SK-N-SH treated with all-trans-retinoic acid at 6 μM for 48 hours (cell line): Measurements from ENCODE around the gene SAAL1.

Experiments used
- ARNTL ChIP-seq: fragments of 450-650 bp; formaldehyde crosslinking; IDR thresholded peaks from 2 replicates; pipeline ENCODE4 v1.5.0; 2020; ENCODE audit warnings: low read depth, mild to moderate bottlenecking, moderate library complexity, borderline replicate concordance
- BACH2 ChIP-seq: fragments of 250-450 bp; sonication (Bioruptor Pico); IDR thresholded peaks from 2 replicates; pipeline ENCODE4 v1.9.0; 2021; ENCODE audit warnings: mild to moderate bottlenecking, borderline replicate concordance
- ESRRG ChIP-seq: fragments of 250-450 bp; sonication (Bioruptor Pico); IDR thresholded peaks from 2 replicates; pipeline ENCODE4 v1.6.1; 2021; ENCODE audit warnings: mild to moderate bottlenecking
- GLIS3 ChIP-seq: fragments of 250-450 bp; sonication (Bioruptor Pico); IDR thresholded peaks from 2 replicates; pipeline ENCODE4 v1.5.0; 2020; ENCODE audit warnings: mild to moderate bottlenecking, moderate library complexity
- ISL1 ChIP-seq: fragments of 250-450 bp; sonication (Bioruptor Pico); IDR thresholded peaks from 2 replicates; pipeline ENCODE4 v2.1.2; 2022; ENCODE audit warnings: mild to moderate bottlenecking, moderate library complexity
- PPARA ChIP-seq: fragments of 250-450 bp; sonication (Bioruptor Pico); IDR thresholded peaks from 2 replicates; pipeline ENCODE4 v1.5.0; 2020; ENCODE audit warnings: mild to moderate bottlenecking, borderline replicate concordance
- RARB ChIP-seq: fragments of 250-450 bp; sonication (Bioruptor Pico); IDR thresholded peaks from 2 replicates; pipeline ENCODE4 v1.8.0; 2021; ENCODE audit warnings: mild to moderate bottlenecking, moderate library complexity
- ZC3H10 ChIP-seq: fragments of 250-450 bp; sonication (Bioruptor Pico); IDR thresholded peaks from 2 replicates; pipeline ENCODE4 v1.5.1; 2021; ENCODE audit warnings: mild to moderate bottlenecking, moderate library complexity
- ZFP30 ChIP-seq: fragments of 450-650 bp; formaldehyde crosslinking; IDR thresholded peaks from 2 replicates; pipeline ENCODE4 v1.5.0; 2022; ENCODE audit warnings: mild to moderate bottlenecking, moderate library complexity
- ZNF565 ChIP-seq: fragments of 450-650 bp; formaldehyde crosslinking; conservative IDR thresholded peaks from 2 replicates; pipeline ENCODE4 v1.5.0; 2020; ENCODE audit warnings: low read depth, mild to moderate bottlenecking, moderate library complexity
- ZNF70 ChIP-seq: fragments of 450-650 bp; formaldehyde crosslinking; IDR thresholded peaks from 2 replicates; pipeline ENCODE4 v1.5.0; 2020; ENCODE audit warnings: mild to moderate bottlenecking, moderate library complexity
- TF ChIP-seq, protein P1 (sequence below): fragments of 250-450 bp; sonication (Bioruptor Pico); IDR thresholded peaks from 2 replicates; pipeline ENCODE4 v1.8.0; 2020; ENCODE audit warnings: mild to moderate bottlenecking, moderate library complexity, borderline replicate concordance
- TF ChIP-seq, protein P2 (sequence below): fragments of 250-450 bp; sonication (Bioruptor Pico); IDR thresholded peaks from 2 replicates; pipeline ENCODE4 v1.5.1; 2020; ENCODE audit warnings: low read depth, mild to moderate bottlenecking, moderate library complexity

DNA sequence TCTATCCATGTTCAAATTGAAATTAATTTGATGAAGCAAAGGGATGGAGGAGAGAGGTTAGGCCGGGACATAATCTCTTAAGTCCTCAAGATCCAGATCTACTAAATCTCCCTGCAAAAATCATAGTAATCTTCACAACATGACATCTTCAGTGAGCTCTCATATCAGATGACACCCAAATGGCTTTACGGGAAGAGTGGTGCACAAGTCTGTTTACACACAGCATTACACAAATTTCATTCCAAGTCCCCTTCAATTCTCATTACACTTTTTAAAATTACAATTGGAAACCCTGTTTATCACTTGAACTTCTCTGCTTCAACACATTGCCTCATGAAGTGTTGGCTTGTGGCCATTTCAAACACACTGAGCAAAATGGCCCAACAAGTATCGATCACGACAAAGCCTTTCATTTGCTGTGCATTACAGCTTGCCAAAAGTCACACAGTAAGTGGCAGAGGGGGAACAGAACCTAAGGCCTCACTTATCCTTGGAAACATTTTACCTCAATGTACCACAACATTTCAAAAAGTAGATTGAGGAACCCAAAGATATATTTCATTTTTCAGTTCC is 41.9 kb downstream of the SAAL1 start:
- TF ChIP-seq ZNF70, result no peak
- TF ChIP-seq ISL1 (CRISPR knock-in tag), result no peak
- TF ChIP-seq ZFP30 (CRISPR knock-in tag), result no peak
- TF ChIP-seq ARNTL (CRISPR knock-in tag), result no peak
- no peak for TF ChIP-seq PPARA (CRISPR knock-in tag)
- TF ChIP-seq GLIS3 (CRISPR knock-in tag), result no peak
- no peak for TF ChIP-seq ZNF565 (CRISPR knock-in tag)
- TF ChIP-seq ZC3H10 (CRISPR knock-in tag), result no peak
- TF ChIP-seq RARB, result no peak
- TF ChIP-seq ESRRG (CRISPR knock-in tag), result no peak
- TF ChIP-seq, protein P1, sequence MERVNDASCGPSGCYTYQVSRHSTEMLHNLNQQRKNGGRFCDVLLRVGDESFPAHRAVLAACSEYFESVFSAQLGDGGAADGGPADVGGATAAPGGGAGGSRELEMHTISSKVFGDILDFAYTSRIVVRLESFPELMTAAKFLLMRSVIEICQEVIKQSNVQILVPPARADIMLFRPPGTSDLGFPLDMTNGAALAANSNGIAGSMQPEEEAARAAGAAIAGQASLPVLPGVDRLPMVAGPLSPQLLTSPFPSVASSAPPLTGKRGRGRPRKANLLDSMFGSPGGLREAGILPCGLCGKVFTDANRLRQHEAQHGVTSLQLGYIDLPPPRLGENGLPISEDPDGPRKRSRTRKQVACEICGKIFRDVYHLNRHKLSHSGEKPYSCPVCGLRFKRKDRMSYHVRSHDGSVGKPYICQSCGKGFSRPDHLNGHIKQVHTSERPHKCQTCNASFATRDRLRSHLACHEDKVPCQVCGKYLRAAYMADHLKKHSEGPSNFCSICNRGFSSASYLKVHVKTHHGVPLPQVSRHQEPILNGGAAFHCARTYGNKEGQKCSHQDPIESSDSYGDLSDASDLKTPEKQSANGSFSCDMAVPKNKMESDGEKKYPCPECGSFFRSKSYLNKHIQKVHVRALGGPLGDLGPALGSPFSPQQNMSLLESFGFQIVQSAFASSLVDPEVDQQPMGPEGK (CRISPR knock-in tag), result no peak
- no peak for TF ChIP-seq BACH2
- TF ChIP-seq, protein P2, sequence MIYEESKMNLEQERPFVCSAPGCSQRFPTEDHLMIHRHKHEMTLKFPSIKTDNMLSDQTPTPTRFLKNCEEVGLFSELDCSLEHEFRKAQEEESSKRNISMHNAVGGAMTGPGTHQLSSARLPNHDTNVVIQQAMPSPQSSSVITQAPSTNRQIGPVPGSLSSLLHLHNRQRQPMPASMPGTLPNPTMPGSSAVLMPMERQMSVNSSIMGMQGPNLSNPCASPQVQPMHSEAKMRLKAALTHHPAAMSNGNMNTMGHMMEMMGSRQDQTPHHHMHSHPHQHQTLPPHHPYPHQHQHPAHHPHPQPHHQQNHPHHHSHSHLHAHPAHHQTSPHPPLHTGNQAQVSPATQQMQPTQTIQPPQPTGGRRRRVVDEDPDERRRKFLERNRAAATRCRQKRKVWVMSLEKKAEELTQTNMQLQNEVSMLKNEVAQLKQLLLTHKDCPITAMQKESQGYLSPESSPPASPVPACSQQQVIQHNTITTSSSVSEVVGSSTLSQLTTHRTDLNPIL (CRISPR knock-in tag), result no peak
